ENCODE results near the gene COL5A1.

The COL5A1 gene

DNA sequence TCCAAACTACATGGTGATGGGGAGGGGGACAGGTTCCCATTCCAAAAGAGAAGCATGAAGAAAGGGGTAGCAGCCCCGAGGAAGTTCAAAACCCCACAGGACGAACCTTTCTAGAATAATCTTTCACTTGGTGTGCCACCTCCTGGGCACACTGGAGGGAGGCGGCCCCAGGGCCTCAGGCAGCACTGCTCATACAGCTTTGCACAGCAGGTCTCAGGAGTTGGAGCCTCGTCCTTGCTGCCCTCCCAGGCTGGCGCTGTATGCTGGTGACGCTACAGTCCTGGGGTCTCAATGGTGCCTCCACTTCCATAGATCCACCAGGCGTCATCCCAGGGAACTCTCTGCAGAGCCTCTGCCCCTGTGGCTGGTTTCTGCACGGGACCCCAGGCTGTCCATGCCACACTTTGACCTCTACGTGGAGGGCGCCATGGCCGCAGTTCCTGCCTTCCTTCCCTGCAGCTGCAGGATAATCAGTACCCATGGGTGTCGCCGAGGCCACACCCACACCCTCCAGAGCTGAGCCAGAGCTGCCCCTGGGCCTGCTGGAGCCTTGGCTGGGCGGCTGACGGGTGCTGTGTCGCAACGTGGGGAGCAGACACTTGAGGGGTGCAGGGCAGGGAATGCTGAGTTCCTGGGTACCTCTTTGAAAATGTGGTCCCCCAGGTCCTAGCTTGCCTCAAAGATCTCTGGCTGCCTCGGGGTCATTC is 95.3 kb downstream of the COL5A1 start:
- no peak for DNase-seq (ENCODE audit: extremely low read depth in 1 of 2, low read depth in 1 of 2)

- DNase-seq (ENCODE audit: extremely low read depth in 1 of 2, low read depth in 1 of 2): no peak
These were observed 96.4 kb downstream of the COL5A1 start for GRCh38 chr9:134737842-134738580.

DNA sequence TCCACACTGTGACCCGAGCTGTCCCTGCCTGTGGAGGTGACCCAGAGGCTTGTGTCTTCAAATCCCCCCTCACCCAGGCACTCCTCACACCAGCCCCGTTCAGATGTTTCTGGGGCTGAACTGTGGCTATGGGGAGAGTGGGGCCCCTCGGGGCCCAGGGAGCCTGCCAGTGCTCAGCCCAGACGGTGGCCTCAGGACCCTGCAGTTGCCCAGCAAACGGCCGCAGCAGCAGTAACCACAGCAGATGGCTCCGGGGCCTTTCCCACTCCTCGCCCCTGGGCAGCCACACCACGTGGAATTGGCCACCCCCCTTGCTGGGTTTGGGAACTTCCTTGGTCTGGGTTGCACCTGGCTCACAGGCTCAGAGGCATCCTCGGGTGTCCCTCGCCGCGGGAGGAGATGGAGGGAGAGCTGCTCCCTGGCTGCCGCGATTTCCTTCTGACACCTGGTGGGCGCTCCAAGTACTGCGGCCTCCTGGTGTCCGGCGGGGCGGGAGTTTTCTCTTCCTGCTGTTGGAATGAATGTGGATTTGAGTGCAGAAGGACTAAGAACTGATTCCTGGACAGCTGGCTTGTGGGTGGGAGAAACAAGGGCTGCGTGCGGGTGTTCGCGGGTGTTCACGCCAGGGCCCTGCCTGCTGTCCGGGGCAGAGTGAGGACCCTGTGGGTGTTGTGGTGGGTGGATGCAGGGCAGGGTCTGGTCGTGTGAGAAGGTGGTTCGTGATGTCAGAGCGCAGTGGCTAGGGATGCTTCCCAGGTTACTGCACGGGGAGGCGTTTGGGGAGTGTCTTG is 97.5 kb downstream of the COL5A1 start:
- DNase-seq (ENCODE audit: extremely low read depth in 1 of 2, low read depth in 1 of 2): peak in 1 of 2 donors; percentile 7

GRCh38 chr9:134739660-134739968 is 98.0 kb downstream of the COL5A1 start:
- no peak for DNase-seq (ENCODE audit: extremely low read depth in 1 of 2, low read depth in 1 of 2)

DNA sequence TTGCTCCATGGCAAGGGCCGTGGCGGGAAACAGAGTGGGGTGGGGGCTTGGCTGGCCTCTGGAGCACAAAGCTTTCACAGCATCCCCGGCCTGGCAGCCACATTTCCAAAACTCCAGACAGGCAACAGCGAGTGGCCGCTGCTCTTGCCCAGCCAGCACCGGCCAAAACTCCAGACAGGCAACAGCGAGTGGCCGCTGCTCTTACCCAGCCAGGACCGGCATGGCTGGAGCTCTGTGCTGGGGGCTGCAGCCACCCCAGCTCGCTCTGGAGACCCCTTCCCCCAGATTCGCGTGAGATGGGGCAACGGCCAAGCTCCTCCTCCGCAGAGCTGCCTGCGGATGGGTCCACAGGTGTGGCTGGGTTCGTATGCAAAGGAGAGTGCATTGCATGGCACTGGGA is 98.5 kb downstream of the COL5A1 start:
- DNase-seq (ENCODE audit: extremely low read depth in 1 of 2, low read depth in 1 of 2): no peak

- DNase-seq (ENCODE audit: extremely low read depth in 1 of 2, low read depth in 1 of 2): no peak
These were observed 100.2 kb downstream of the COL5A1 start for GRCh38 chr9:134741846-134742245.

GRCh38 chr9:134742822-134743535 is 101.4 kb downstream of the COL5A1 start:
- DNase-seq (ENCODE audit: extremely low read depth in 1 of 2, low read depth in 1 of 2): no peak

DNA sequence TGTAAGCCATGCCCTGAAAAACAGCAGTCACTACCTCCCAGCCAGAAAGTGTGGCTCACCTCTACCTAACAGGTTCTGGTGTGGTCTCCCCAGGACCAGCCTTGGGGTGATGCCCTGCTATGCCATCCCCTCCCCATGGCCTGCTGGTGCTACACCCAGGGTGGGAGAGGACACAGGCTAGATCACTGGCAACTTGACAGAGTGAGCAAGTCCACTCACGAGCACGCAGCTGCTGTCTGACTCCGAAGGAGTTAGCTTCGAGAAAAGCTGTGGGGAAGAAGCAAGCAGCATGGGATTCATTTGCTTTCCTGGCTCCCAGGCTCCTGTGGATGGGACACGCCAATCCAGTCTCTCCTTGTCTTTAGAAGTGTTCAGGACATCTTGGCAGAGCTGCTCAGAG is 102.2 kb downstream of the COL5A1 start:
- no peak for DNase-seq (ENCODE audit: extremely low read depth in 1 of 2, low read depth in 1 of 2)

DNA sequence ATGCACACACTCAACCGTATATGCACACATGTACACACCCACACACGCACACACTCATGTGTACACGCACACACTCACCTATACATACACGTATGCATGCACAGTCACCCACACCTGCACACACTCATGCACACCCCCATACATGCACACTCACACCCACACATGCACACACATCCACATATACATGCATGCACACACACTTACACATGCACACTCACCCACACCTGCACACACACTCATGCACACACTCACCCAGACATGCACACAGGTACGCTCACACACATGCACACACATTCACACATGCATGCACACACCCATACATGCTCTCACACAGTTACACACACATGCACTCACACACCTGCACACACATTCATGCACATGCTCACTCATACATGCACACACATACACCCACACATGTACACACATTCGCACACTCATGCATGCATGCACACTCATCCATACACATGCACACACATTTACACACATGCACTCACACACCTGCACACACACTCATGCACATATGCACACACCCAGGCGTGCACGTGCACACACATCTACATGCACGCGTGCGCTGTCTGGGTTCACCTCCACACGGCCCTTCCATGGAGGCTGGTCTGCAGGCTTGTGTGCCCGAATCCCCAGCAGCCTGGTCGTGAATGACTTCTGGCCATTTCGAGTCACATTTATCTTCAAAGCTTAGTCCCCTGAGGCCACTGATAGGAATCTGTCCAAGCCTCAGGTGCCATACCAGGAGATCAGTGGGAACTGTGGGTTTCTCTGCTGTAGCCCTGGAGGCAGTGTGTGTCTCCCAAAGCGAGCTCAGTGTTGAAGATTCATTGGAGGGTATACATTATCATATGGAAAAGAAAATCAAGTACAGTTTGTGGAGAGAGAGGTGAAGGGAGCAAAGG is 103.0 kb downstream of the COL5A1 start:
- DNase-seq (ENCODE audit: extremely low read depth in 1 of 2, low read depth in 1 of 2): no peak

- DNase-seq (ENCODE audit: extremely low read depth in 1 of 2, low read depth in 1 of 2): no peak
These were observed 106.4 kb downstream of the COL5A1 start for GRCh38 chr9:134747951-134748489.

GRCh38 chr9:134748591-134748990 is 107.0 kb downstream of the COL5A1 start:
- no peak for DNase-seq (ENCODE audit: extremely low read depth in 1 of 2, low read depth in 1 of 2)

GRCh38 chr9:134750450-134751155 is 109.0 kb downstream of the COL5A1 start:
- DNase-seq (ENCODE audit: extremely low read depth in 1 of 2, low read depth in 1 of 2): no peak

GRCh38 chr9:134751622-134752021 is 110.0 kb downstream of the COL5A1 start:
- DNase-seq (ENCODE audit: extremely low read depth in 1 of 2, low read depth in 1 of 2): no peak

- no peak for DNase-seq (ENCODE audit: extremely low read depth in 1 of 2, low read depth in 1 of 2)
These were observed 111.0 kb downstream of the COL5A1 start for GRCh38 chr9:134752471-134753168.

DNA sequence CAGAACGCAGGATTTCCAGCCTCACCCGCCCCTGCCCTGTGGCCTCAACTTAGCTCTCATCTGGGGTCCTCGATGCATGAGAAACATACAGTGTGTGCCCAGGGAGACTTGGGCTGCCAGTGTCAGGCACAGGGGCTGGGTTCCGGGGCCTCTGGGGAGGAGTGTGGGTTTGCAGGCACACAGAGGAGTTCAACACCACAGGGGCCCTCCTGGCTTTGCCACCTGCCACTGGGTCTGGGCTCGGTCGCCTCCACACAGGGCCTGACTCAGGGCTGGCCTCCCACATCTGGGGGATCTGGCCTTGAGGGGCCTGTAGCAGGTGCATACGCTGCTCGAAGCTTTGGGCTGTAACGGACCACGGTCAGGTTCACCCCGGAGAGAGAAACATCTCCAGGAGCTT is 111.6 kb downstream of the COL5A1 start:
- DNase-seq (ENCODE audit: extremely low read depth in 1 of 2, low read depth in 1 of 2): no peak

- no peak for DNase-seq (ENCODE audit: extremely low read depth in 1 of 2, low read depth in 1 of 2)
These were observed 113.8 kb downstream of the COL5A1 start for GRCh38 chr9:134755221-134755907.

DNA sequence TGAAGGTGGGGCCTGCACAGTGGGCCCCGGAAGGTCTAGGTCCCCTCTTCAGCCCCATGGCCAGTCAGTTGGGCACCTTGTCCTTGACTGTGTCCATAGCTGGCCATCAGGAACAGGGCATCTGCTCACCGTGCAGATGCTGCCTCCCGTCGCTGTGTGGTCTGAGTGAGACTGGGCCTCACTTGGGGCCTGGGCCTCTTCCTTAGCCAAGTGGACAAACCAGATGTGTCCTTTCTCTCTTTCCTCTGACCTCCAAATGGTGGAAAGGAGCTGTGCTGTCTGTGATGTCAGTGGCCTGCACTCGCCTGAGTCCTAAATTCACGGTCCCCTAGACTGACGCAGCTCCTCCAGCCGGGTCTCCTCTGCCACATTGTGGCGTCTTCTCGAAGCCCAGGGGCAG is 114.5 kb downstream of the COL5A1 start:
- no peak for DNase-seq (ENCODE audit: extremely low read depth in 1 of 2, low read depth in 1 of 2)

Measured in activated CD8-positive, alpha-beta memory T cell treated with anti-CD3 and anti-CD28 coated beads for 1 hour (primary cell).